Keratinocyte (primary cell): ENCODE results near the gene TBC1D10B. TPM values are rescaled to one million over a fixed set of nuclear protein-coding genes. Genes with fewer than 3 reads are reported as not detected.

ENCODE experiments used
- DNase-seq: peaks from one replicate; pipeline ENCODE4 v3.0.0-alpha.2; 2011; ENCODE audit warnings: low read depth, missing footprints, low spot score
- FAIRE-seq: peaks from 2 replicates; lab custom pipeline; 2011; peaks lifted over from hg19 to GRCh38; lab: Jason Lieb, UNC
- H2AFZ ChIP-seq: 2 replicates; pipeline ENCODE4 v1.6.0; 2012; ENCODE audit warnings: low read length, control low read depth, inconsistent platforms; ENCODE audit not compliant: control insufficient read depth
- H3K27ac ChIP-seq: 2 replicates; pipeline ENCODE4 v1.5.1; 2011; ENCODE audit warnings: low read length; ENCODE audit not compliant: control insufficient read depth, insufficient read depth
- H3K27me3 ChIP-seq: 3 replicates; pipeline ENCODE4 v1.6.0; 2011; ENCODE audit warnings: low read length; ENCODE audit not compliant: control insufficient read depth, insufficient read depth; ENCODE audit errors: extremely low read depth
- H3K36me3 ChIP-seq, 2 experiments: 2 replicates in 1 of 2; 3 replicates in 1 of 2; pipeline ENCODE4 v1.5.1; 2011; ENCODE audit warnings: low read length in 2 of 2, mild to moderate bottlenecking in 1 of 2; ENCODE audit not compliant: control insufficient read depth in 2 of 2, insufficient read depth in 2 of 2; ENCODE audit errors: extremely low read depth in 1 of 2
- H3K4me1 ChIP-seq: 3 replicates; pipeline ENCODE4 v1.5.1; 2011; ENCODE audit warnings: low read length; ENCODE audit not compliant: control insufficient read depth, insufficient read depth; ENCODE audit errors: extremely low read depth
- H3K4me2 ChIP-seq: 3 replicates; pipeline ENCODE4 v1.6.0; 2011; ENCODE audit warnings: low read depth, low read length; ENCODE audit not compliant: control insufficient read depth, insufficient read depth; ENCODE audit errors: extremely low read depth
- H3K4me3 ChIP-seq, 3 experiments: fragments of 200-600 bp in 1 of 3; sonication (generic) in 1 of 3; 2 replicates in 2 of 3; 3 replicates in 1 of 3; pipeline ENCODE4 v1.5.1; 2011 to 2016; ENCODE audit warnings: low read length in 3 of 3, mild to moderate bottlenecking in 3 of 3, control low read depth in 2 of 3, inconsistent platforms in 1 of 3, low read depth in 1 of 3, mixed read lengths in 1 of 3, mixed run types in 1 of 3, moderate library complexity in 1 of 3; ENCODE audit not compliant: control insufficient read depth in 2 of 3, insufficient read depth in 2 of 3; ENCODE audit errors: extremely low read depth in 1 of 3
- H3K79me2 ChIP-seq: 2 replicates; pipeline ENCODE4 v1.6.0; 2012; ENCODE audit warnings: low read length; ENCODE audit not compliant: control insufficient read depth, insufficient read depth
- H3K9ac ChIP-seq: 3 replicates; pipeline ENCODE4 v1.6.0; 2011; ENCODE audit warnings: low read length; ENCODE audit not compliant: control insufficient read depth, insufficient read depth; ENCODE audit errors: extremely low read depth
- H3K9me1 ChIP-seq: 3 replicates; pipeline ENCODE4 v1.6.0; 2011; ENCODE audit warnings: low read length; ENCODE audit not compliant: control insufficient read depth, insufficient read depth; ENCODE audit errors: extremely low read depth
- H3K9me3 ChIP-seq: 2 replicates; pipeline ENCODE4 v1.5.1; 2012; ENCODE audit warnings: low read depth, low read length; ENCODE audit not compliant: control insufficient read depth
- H4K20me1 ChIP-seq: 3 replicates; pipeline ENCODE4 v1.6.0; 2011; ENCODE audit warnings: low read length; ENCODE audit not compliant: control insufficient read depth, insufficient read depth; ENCODE audit errors: extremely low read depth
- CTCF ChIP-seq, 3 experiments: IDR thresholded peaks in 1 of 3; conservative IDR thresholded peaks in 1 of 3; optimal IDR thresholded peaks in 1 of 3; 2 replicates in 2 of 3; 3 replicates in 1 of 3; pipeline versions ENCODE3 to v1.5.1; 2011; ENCODE audit warnings: low read length in 3 of 3, mild to moderate bottlenecking in 3 of 3, moderate library complexity in 2 of 3, control low read depth in 1 of 3, inconsistent platforms in 1 of 3; ENCODE audit not compliant: insufficient read depth in 2 of 3; ENCODE audit errors: extremely low read depth in 1 of 3
- EZH2 ChIP-seq: IDR thresholded peaks from one replicate; pipeline ENCODE4 v1.6.1; 2012; ENCODE audit warnings: inconsistent platforms, mild to moderate bottlenecking, low read length, moderate library complexity
- dilution Hi-C: fragments of 300-500 bp; cut with MboI; formaldehyde crosslinking; loops from one replicate; pipeline ENCODE4 v1.7.0; 2020; ENCODE audit warnings: low sequenced_read_pairs; ENCODE audit not compliant: extremely low pct_ligation_motif_present
- polyA plus RNA-seq, 5 experiments: library from polyadenylated mRNA; depleted of rRNA in 3 of 5; stranded (reverse) in 3 of 5; stranded (forward) in 1 of 5; unstranded in 1 of 5; fragments of >200 nt; gene quantifications; 1 replicate in 1 of 5; 2 replicates in 3 of 5; 3 replicates in 1 of 5; pipeline versions ENCODE4 v1.2.1 to v1.2.3, GENCODE V29; 2011 to 2012; ENCODE audit warnings: missing spikeins in 2 of 5, low read depth in 1 of 5, low replicate concordance in 1 of 5

TBC1D10B gene
- polyA plus RNA-seq, 1 donor (not counting 4 experiments of a cell fraction or from before 2014, with no cell fraction given): 8.6 TPM

GRCh38 chr16:30351001-30351441, 19.3 kb downstream of the TBC1D10B start:
- H3K4me2 ChIP-seq: no peak overlapping the region
- no peak overlapping the region for H3K27ac ChIP-seq
- TF ChIP-seq CTCF (optimal IDR thresholded peaks at IDR 0.05 in 1 of 3, IDR thresholded peaks at IDR 0.05 in 1 of 3, conservative IDR thresholded peaks at IDR 0.05 in 1 of 3; ENCODE audit: extremely low read depth in 1 of 3, insufficient read depth in 2 of 3, low read length in 3 of 3) (no peak), EZH2 (no peak)
- H3K27me3 ChIP-seq: no peaks in the 10 kb centered on the region
- no peak overlapping the region for H3K4me3 ChIP-seq
- H3K79me2 ChIP-seq: peaks cover 30% of the 10 kb centered on the region
- DNase-seq (no peak), FAIRE-seq (no peak)
- H3K9me1 ChIP-seq: no peaks in the 10 kb centered on the region
- H3K36me3 ChIP-seq: peaks cover 24 to 34% of the 10 kb centered on the region in 2 experiments
- peaks cover 12% of the 10 kb centered on the region for H3K4me1 ChIP-seq
- dilution Hi-C loops: no loop called here
- H4K20me1 ChIP-seq: no peaks in the 10 kb centered on the region
- H2AFZ ChIP-seq: no peak overlapping the region
- H3K9ac ChIP-seq: no peak overlapping the region
- H3K9me3 ChIP-seq: no peaks in the 10 kb centered on the region

GRCh38 chr16:30350134-30350871, 20.0 kb downstream of the TBC1D10B start:
- no peaks in the 10 kb centered on the region for H3K27me3 ChIP-seq
- no peak for TF ChIP-seq EZH2
- TF ChIP-seq CTCF (optimal IDR thresholded peaks at IDR 0.05 in 1 of 3, IDR thresholded peaks at IDR 0.05 in 1 of 3, conservative IDR thresholded peaks at IDR 0.05 in 1 of 3; ENCODE audit: extremely low read depth in 1 of 3, insufficient read depth in 2 of 3, low read length in 3 of 3): no peak
- dilution Hi-C loops: no loop called here
- no peaks in the 10 kb centered on the region for H3K9me3 ChIP-seq
- FAIRE-seq (no peak), DNase-seq (no peak)
- no peak overlapping the region for H2AFZ ChIP-seq
- no peaks in the 10 kb centered on the region for H3K9me1 ChIP-seq
- no peak overlapping the region for H3K4me2 ChIP-seq
- peaks cover 24 to 34% of the 10 kb centered on the region in 2 experiments for H3K36me3 ChIP-seq
- H3K27ac ChIP-seq: no peak overlapping the region
- peaks cover 6% of the 10 kb centered on the region for H3K4me1 ChIP-seq
- no peaks in the 10 kb centered on the region for H4K20me1 ChIP-seq
- no peak overlapping the region for H3K4me3 ChIP-seq
- no peak overlapping the region for H3K9ac ChIP-seq
- peaks cover 30% of the 10 kb centered on the region for H3K79me2 ChIP-seq
